ENCODE results near the gene CDH4.

- TF ChIP-seq, protein P1, sequence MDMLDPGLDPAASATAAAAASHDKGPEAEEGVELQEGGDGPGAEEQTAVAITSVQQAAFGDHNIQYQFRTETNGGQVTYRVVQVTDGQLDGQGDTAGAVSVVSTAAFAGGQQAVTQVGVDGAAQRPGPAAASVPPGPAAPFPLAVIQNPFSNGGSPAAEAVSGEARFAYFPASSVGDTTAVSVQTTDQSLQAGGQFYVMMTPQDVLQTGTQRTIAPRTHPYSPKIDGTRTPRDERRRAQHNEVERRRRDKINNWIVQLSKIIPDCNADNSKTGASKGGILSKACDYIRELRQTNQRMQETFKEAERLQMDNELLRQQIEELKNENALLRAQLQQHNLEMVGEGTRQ (CRISPR knock-in tag; IDR thresholded peaks at IDR 0.05), result no peak
- TF ChIP-seq ZNF416 (CRISPR knock-in tag; IDR thresholded peaks at IDR 0.05) (no peak), E2F5 (CRISPR knock-in tag; IDR thresholded peaks at IDR 0.05) (no peak), GABPB1 (CRISPR knock-in tag; IDR thresholded peaks at IDR 0.05) (no peak), TEAD1 (CRISPR knock-in tag; IDR thresholded peaks at IDR 0.05) (no peak), ZNF396 (CRISPR knock-in tag; IDR thresholded peaks at IDR 0.05; ENCODE audit: borderline replicate concordance) (no peak), TP53 (CRISPR knock-in tag; IDR thresholded peaks at IDR 0.05) (no peak), JUN (CRISPR knock-in tag; IDR thresholded peaks at IDR 0.05) (no peak), PRDM15 (CRISPR knock-in tag; IDR thresholded peaks at IDR 0.05) (no peak)
- TF ChIP-seq, protein P2, sequence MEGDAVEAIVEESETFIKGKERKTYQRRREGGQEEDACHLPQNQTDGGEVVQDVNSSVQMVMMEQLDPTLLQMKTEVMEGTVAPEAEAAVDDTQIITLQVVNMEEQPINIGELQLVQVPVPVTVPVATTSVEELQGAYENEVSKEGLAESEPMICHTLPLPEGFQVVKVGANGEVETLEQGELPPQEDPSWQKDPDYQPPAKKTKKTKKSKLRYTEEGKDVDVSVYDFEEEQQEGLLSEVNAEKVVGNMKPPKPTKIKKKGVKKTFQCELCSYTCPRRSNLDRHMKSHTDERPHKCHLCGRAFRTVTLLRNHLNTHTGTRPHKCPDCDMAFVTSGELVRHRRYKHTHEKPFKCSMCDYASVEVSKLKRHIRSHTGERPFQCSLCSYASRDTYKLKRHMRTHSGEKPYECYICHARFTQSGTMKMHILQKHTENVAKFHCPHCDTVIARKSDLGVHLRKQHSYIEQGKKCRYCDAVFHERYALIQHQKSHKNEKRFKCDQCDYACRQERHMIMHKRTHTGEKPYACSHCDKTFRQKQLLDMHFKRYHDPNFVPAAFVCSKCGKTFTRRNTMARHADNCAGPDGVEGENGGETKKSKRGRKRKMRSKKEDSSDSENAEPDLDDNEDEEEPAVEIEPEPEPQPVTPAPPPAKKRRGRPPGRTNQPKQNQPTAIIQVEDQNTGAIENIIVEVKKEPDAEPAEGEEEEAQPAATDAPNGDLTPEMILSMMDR (IDR thresholded peaks at IDR 0.05), result no peak
- TF ChIP-seq, protein P3, sequence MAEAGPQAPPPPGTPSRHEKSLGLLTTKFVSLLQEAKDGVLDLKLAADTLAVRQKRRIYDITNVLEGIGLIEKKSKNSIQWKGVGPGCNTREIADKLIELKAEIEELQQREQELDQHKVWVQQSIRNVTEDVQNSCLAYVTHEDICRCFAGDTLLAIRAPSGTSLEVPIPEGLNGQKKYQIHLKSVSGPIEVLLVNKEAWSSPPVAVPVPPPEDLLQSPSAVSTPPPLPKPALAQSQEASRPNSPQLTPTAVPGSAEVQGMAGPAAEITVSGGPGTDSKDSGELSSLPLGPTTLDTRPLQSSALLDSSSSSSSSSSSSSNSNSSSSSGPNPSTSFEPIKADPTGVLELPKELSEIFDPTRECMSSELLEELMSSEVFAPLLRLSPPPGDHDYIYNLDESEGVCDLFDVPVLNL (CRISPR knock-in tag; IDR thresholded peaks at IDR 0.05; ENCODE audit: borderline replicate concordance, low read depth), result no peak
These were observed 494.1 kb downstream of the CDH4 start for GRCh38 chr20:61746147-61746646.
